HG03439 (cell line): ENCODE results near the gene SOX10.

Source experiments
- ATAC-seq: cut with Tn5 transposase; IDR thresholded peaks from one replicate; pipeline ENCODE4 v1.9.1; 2021; ENCODE audit warnings: mild to moderate bottlenecking, moderate library complexity; ENCODE audit not compliant: unreplicated experiment

SOX10 gene

GRCh38 chr22:38016182-38017151, 32.1 kb upstream of the SOX10 start:
- no peak for ATAC-seq

- no peak for ATAC-seq
Measured at GRCh38 chr22:38014083-38014482, 29.7 kb upstream of the SOX10 start.

GRCh38 chr22:38012604-38013072, 28.3 kb upstream of the SOX10 start:
- no peak for ATAC-seq

GRCh38 chr22:38009000-38009806, 24.8 kb upstream of the SOX10 start:
- no peak for ATAC-seq

GRCh38 chr22:38007330-38007902, 23.1 kb upstream of the SOX10 start:
- no peak for ATAC-seq

- ATAC-seq = no peak
Measured at GRCh38 chr22:38006906-38007305, 22.6 kb upstream of the SOX10 start.

GRCh38 chr22:38005943-38006342, 21.6 kb upstream of the SOX10 start:
- ATAC-seq = no peak

- no peak for ATAC-seq
Measured at GRCh38 chr22:37999640-38000272, 15.4 kb upstream of the SOX10 start.

GRCh38 chr22:37999236-37999635, 14.9 kb upstream of the SOX10 start:
- no peak for ATAC-seq

GRCh38 chr22:37998543-37998942, 14.2 kb upstream of the SOX10 start:
- no peak for ATAC-seq

- ATAC-seq = no peak
Measured at GRCh38 chr22:37996515-37997246, 12.3 kb upstream of the SOX10 start.

GRCh38 chr22:37996079-37996478, 11.7 kb upstream of the SOX10 start:
- no peak for ATAC-seq

GRCh38 chr22:37995460-37995859, 11.1 kb upstream of the SOX10 start:
- ATAC-seq = no peak

- ATAC-seq = no peak
Measured at GRCh38 chr22:37994982-37995381, 10.6 kb upstream of the SOX10 start.

- ATAC-seq = no peak
Measured at GRCh38 chr22:37994049-37994448, 9.7 kb upstream of the SOX10 start.

- no peak for ATAC-seq
Measured at GRCh38 chr22:37991731-37992442, 7.5 kb upstream of the SOX10 start.

GRCh38 chr22:37990862-37991261, 6.5 kb upstream of the SOX10 start:
- ATAC-seq = no peak

- no peak for ATAC-seq
Measured at GRCh38 chr22:37990301-37990700, 5.9 kb upstream of the SOX10 start.
